GM23338 (cell line): Measurements from ENCODE around the gene DOCK2. TPM values are rescaled to one million over a fixed set of nuclear protein-coding genes. Genes with fewer than 3 reads are reported as not detected.

ENCODE experiments used
- ATAC-seq: fragments of 200-7000 bp; cut with Tn5 transposase; 3 replicates; pipeline ENCODE4 v1.9.1; 2020
- DNase-seq: peaks from one replicate; pipeline ENCODE4 v3.0.0-alpha.2; 2015; ENCODE audit warnings: low spot score
- H2AFZ ChIP-seq: fragments of 200-600 bp; sonication (generic); 2 replicates; pipeline ENCODE4 v1.8.0; 2016; ENCODE audit warnings: antibody characterized with exemption, mild to moderate bottlenecking, moderate library complexity
- H3F3A ChIP-seq: fragments of 200-600 bp; sonication (generic); replicated peaks from 2 replicates; pipeline ENCODE4 v1.8.0; 2017; ENCODE audit warnings: antibody characterized with exemption, mixed run types, low read depth
- H3K27ac ChIP-seq: fragments of 200-600 bp; sonication (generic); 2 replicates; pipeline ENCODE4 v1.6.1; 2016; ENCODE audit warnings: low read depth
- H3K27me3 ChIP-seq: fragments of 200-600 bp; sonication (generic); 2 replicates; pipeline ENCODE4 v1.8.0; 2016; ENCODE audit warnings: mild to moderate bottlenecking, mixed run types, moderate library complexity; ENCODE audit not compliant: insufficient read depth
- H3K36me3 ChIP-seq: fragments of 200-600 bp; sonication (generic); 2 replicates; pipeline ENCODE4 v1.8.0; 2016; ENCODE audit warnings: mild to moderate bottlenecking; ENCODE audit not compliant: insufficient read depth
- H3K4me1 ChIP-seq: fragments of 200-600 bp; sonication (generic); 2 replicates; pipeline ENCODE4 v1.8.0; 2016; ENCODE audit warnings: mild to moderate bottlenecking, moderate library complexity; ENCODE audit not compliant: insufficient read depth
- H3K4me2 ChIP-seq: fragments of 200-600 bp; sonication (generic); 2 replicates; pipeline ENCODE4 v1.7.1; 2017; ENCODE audit warnings: mixed run types
- H3K4me3 ChIP-seq: fragments of 200-600 bp; sonication (generic); 2 replicates; pipeline ENCODE4 v1.6.1; 2016; ENCODE audit warnings: mixed run types
- H3K79me2 ChIP-seq: fragments of 200-600 bp; sonication (generic); replicated peaks from 2 replicates; pipeline ENCODE4 v1.8.0; 2017; ENCODE audit warnings: mild to moderate bottlenecking; ENCODE audit not compliant: insufficient read depth
- H3K9me2 ChIP-seq: fragments of 200-600 bp; sonication (generic); 2 replicates; pipeline ENCODE4 v1.8.0; 2017; ENCODE audit not compliant: insufficient read depth
- H4K20me1 ChIP-seq: fragments of 200-600 bp; sonication (generic); replicated peaks from 2 replicates; pipeline ENCODE4 v1.8.0; 2017; ENCODE audit warnings: mild to moderate bottlenecking; ENCODE audit not compliant: insufficient read depth
- H3K27ac Mint-ChIP-seq: 2 replicates; pipeline ENCODE4 v1.8.0; 2020; ENCODE audit warnings: inconsistent platforms, mild to moderate bottlenecking, moderate library complexity, mixed read lengths
- H3K27me3 Mint-ChIP-seq: 3 replicates; pipeline ENCODE4 v1.8.0; 2022; ENCODE audit warnings: low read depth, mild to moderate bottlenecking, moderate library complexity, mixed read lengths, inconsistent platforms; ENCODE audit not compliant: insufficient read depth, poor library complexity
- H3K36me3 Mint-ChIP-seq: 3 replicates; pipeline ENCODE4 v1.8.0; 2021; ENCODE audit warnings: low read depth, mild to moderate bottlenecking, inconsistent platforms, moderate library complexity, mixed read lengths
- H3K4me1 Mint-ChIP-seq: 3 replicates; pipeline ENCODE4 v1.8.0; 2020; ENCODE audit warnings: mild to moderate bottlenecking, inconsistent platforms, mixed read lengths
- H3K4me3 Mint-ChIP-seq: 3 replicates; pipeline ENCODE4 v1.8.0; 2021; ENCODE audit warnings: moderate library complexity, mild to moderate bottlenecking, inconsistent platforms, mixed read lengths
- H3K9me3 Mint-ChIP-seq: 3 replicates; pipeline ENCODE4 v1.8.0; 2020; ENCODE audit warnings: moderate library complexity, mild to moderate bottlenecking, inconsistent platforms, mixed read lengths
- CTCF ChIP-seq, 2 experiments: fragments of 200-600 bp in 1 of 2; sonication (generic) in 1 of 2; conservative IDR thresholded peaks; 2 replicates each; pipeline versions ENCODE4 v1.5.1 to v1.6.1; 2016 to 2017; ENCODE audit warnings: antibody characterized with exemption in 2 of 2, low read depth in 2 of 2, mild to moderate bottlenecking in 2 of 2, moderate library complexity in 1 of 2
- ETS1 ChIP-seq: IDR thresholded peaks from 2 replicates; pipeline ENCODE4 v1.6.1; 2016; ENCODE audit warnings: antibody characterized with exemption
- EZH2phosphoT487 ChIP-seq: fragments of 200-600 bp; sonication (generic); IDR thresholded peaks from one replicate; pipeline ENCODE4 v1.8.1; 2018; ENCODE audit warnings: antibody characterized with exemption; ENCODE audit not compliant: unreplicated experiment
- JUNB ChIP-seq: IDR thresholded peaks from one replicate; pipeline ENCODE4 v1.6.1; 2016; ENCODE audit warnings: antibody characterized with exemption; ENCODE audit not compliant: unreplicated experiment
- REST ChIP-seq: IDR thresholded peaks from one replicate; pipeline ENCODE4 v1.6.1; 2018; ENCODE audit warnings: antibody characterized with exemption; ENCODE audit not compliant: unreplicated experiment
- STAT1 ChIP-seq: IDR thresholded peaks from one replicate; pipeline ENCODE4 v1.6.1; 2016; ENCODE audit warnings: antibody characterized with exemption; ENCODE audit not compliant: unreplicated experiment
- ZNF114 ChIP-seq: fragments of 250-450 bp; sonication (Bioruptor Pico); IDR thresholded peaks from 2 replicates; pipeline ENCODE4 v1.5.0; 2020; ENCODE audit warnings: mild to moderate bottlenecking, moderate library complexity
- ZNF462 ChIP-seq: fragments of 250-450 bp; sonication (Bioruptor Pico); IDR thresholded peaks from 2 replicates; pipeline ENCODE4 v1.5.0; 2020; ENCODE audit warnings: mild to moderate bottlenecking, moderate library complexity
- polyA plus RNA-seq: library from polyadenylated mRNA; unstranded; fragments of >200 nt; fragmentation: Nextera tagmentation; extraction: Ambion mirVana; gene quantifications from 2 replicates; pipeline ENCODE4 v1.2.1, GENCODE V29; 2016
- total RNA-seq: library from RNA; depleted of rRNA; stranded (reverse); fragments of >200 nt; shearing (Covaris generic); gene quantifications from 2 replicates; pipeline ENCODE4 v1.2.3, GENCODE V29; 2014

Gene DOCK2
- total and polyA plus RNA-seq, 2 experiments from 2014 or later, result 3.7 to 9.4 TPM

GRCh38 chr5:169791251-169791650 lies 154.2 kb downstream of the DOCK2 start:
- no peaks in the 10 kb centered on the region for H3K36me3 ChIP-seq
- peaks cover 8% of the 10 kb centered on the region; the same call in 2 of the 3 replicates for H3K4me1 Mint-ChIP-seq
- no peaks in the 10 kb centered on the region for H4K20me1 ChIP-seq
- no peak overlapping the region for H3K4me3 Mint-ChIP-seq
- TF ChIP-seq EZH2phosphoT487 (no peak), REST (no peak), JUNB (no peak), STAT1 (no peak), ZNF114 (CRISPR knock-in tag) (no peak), ETS1 (no peak), ZNF462 (CRISPR knock-in tag) (no peak), CTCF (conservative IDR thresholded peaks at IDR 0.05; ENCODE audit: low read depth in 2 of 2) (no peak)
- H3K27ac ChIP-seq, result no peak overlapping the region
- H3K27ac Mint-ChIP-seq, result no peak overlapping the region
- H3F3A ChIP-seq, result no peaks in the 10 kb centered on the region
- 0 out of 2 replicates have a peak, but pooled peaks cover 5% of the 10 kb centered on the region for H3K9me2 ChIP-seq
- peaks cover 2% of the 10 kb centered on the region; the same call in 1 of the 2 replicates for H3K4me1 ChIP-seq
- H2AFZ ChIP-seq, result no peak overlapping the region
- no peaks in the 10 kb centered on the region for H3K27me3 ChIP-seq
- H3K79me2 ChIP-seq, result no peaks in the 10 kb centered on the region
- H3K27me3 Mint-ChIP-seq, result peaks cover 3% of the 10 kb centered on the region
- ATAC-seq (no peak), DNase-seq (no peak)
- H3K4me2 ChIP-seq, result no peak overlapping the region
- H3K9me3 Mint-ChIP-seq, result no peaks in the 10 kb centered on the region
- H3K36me3 Mint-ChIP-seq, result no peaks in the 10 kb centered on the region
- no peak overlapping the region for H3K4me3 ChIP-seq
